Activated CD4-positive, alpha-beta T cell treated with anti-CD3 and anti-CD28 coated beads, Interleukin-2, amount 50 U/mL, for 24 hours (primary cell): ENCODE data around the gene NDST3.

Experiments used
- DNase-seq, 2 donors: peaks; one replicate each; pipeline ENCODE4 v3.0.0-alpha.2; 2020; ENCODE audit warnings: low read depth in 1 of 2, low spot score in 1 of 2

The NDST3 gene

DNA sequence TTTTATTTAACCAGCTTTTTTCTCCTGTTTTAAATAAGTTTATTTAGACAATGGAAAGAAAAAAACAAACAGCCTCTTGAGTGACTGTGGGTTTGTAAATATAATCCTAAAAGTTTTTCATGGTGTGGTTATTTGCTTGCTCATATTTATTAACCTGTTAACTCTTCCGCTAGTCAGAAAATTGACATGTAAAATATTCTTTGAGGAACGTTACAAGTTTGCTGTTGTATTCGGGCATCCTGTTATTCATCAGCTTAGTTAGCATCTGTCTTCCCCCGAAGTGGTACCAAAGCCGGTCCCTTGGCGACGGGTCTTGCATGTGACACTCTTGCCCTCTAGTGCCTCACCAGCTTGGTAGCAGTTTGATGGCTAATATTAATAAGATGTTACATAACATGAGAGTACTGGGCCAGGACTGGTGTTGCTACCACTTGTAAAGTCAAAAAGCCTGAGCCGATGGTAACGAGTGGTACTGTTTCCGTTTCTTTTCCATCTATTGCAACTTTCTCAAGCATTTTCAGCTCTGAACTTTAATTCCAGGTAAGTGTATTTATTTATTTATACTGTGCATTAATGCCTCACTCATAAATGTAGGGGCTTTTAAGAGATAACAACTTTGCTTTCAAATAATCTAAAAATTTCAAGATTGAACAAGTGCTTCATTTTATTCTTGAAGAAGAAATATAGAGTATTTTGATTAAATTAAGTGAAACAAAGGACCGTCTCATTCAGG, at the start of gene NDST3:
Gene NDST3 (plus strand): TSS at position 434 of the 733 bp plus-strand sequence. CDS start 19,425 bp downstream, outside the sequence.
- DNase-seq: no peak

DNA sequence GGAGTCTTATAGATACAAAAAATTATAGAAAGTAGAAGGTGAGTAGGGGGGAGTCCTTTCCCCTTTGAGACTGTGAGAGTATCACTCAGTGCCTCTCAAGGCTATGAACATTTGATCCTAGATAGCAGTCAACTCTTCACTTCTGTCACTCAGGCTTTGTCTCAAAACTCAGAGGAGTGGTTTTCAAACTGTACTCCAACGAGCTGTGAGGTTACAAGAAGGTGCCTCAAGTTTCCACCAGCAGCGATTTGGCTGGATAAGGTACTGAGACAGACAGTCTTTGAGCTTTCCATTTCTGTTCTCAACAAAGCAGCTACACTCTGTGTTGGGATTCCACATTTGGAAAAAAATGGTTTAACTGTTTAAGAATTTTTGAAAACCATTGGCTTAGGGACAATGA, 48.0 kb upstream of the NDST3 start:
- DNase-seq: no peak

DNA sequence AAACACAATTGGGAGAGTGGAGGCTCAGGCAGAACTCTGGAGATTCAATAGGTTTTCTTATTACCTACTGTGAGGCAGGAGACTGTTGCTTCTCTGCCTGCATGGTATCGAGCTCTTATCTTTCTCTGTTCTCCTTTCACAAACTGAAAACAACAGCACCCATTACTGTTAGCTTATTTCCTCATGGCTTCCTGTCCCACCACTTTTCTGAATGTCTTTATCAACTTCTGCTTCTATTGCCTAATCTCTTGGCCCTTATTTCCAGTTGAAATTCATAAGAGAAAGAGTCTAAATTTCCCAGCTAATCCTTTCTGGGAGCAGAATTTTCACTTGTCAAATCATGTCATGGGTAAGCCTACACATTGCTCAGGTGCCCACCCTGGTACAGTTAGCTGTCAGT, 46.8 kb upstream of the NDST3 start:
- no peak for DNase-seq

GRCh38 chr4:117996891-117997290, 37.4 kb upstream of the NDST3 start:
- DNase-seq: no peak

DNA sequence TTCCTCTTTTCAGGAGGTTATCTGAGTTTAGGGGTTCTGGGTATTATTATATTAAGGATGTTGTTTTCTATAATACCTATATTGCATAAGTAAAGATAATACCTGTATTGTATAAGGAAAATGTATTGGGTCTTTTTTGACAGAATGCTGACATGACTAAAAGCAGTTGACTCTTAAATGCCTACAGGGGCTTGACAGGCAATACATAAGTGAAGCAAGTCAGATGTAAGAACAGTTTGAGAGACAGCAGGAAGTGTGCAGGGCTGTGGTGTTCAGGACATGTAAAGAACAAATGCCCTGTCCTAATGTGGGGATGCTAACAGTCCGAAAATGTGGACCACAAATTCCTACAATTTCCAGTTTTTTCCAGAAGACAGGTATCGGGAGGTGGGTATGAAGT, 30.2 kb upstream of the NDST3 start:
- no peak for DNase-seq

DNA sequence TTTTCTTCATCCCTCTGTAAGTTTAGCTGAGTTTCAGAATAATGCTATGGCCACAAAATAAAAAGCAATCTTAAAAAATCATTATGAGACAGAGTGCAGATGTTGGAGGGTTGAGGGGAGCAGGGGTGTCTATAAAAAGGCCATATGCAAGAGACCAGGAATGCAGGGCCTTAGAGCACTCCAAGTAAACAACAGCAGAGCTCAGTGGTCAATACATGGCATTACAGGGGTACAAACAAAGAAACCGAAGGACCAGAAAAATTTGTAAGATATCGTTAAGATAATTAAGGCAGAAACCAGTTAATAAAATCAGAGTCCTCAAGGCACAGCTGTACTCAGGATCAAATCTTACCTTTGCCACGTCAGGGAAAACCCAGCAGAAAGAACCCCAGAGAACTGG, 28.4 kb upstream of the NDST3 start:
- DNase-seq: no peak

DNA sequence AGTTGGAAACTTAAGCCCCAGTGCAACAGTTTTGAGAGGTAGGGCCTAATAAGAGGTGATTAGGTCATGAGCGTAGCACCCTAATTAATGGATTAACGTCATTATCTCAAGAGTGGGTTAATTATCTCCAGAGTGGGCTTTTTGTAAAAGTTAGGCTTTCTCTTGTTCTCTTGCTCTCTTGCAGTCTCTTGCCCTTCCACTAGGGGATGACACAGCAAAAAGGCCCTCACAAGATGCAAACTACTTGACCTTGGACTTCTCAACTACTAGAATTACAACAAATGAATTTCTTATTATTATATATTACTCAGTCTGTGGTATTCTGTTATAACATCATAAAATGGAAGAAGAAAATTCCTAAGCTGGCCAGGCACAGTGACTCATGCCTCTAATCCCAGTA, 22.1 kb upstream of the NDST3 start:
- DNase-seq: no peak

DNA sequence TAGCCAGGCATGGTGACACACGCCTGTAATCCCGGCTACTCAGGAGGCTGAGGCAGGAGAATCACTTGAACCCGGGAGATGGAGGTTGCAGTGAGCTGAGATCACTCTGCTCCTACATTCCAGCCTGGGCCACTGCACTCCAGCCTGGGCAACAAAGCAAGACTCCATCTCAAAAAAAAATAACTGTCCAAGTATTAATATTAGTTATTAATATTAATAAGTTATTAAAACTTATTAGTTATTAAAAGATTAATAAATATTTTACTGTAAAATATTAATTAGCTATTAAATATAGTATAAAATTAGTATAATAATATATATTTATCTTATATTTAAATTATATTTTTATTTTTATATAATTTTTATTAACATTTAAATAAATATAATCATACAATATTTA, 19.5 kb upstream of the NDST3 start:
- DNase-seq: no peak

DNA sequence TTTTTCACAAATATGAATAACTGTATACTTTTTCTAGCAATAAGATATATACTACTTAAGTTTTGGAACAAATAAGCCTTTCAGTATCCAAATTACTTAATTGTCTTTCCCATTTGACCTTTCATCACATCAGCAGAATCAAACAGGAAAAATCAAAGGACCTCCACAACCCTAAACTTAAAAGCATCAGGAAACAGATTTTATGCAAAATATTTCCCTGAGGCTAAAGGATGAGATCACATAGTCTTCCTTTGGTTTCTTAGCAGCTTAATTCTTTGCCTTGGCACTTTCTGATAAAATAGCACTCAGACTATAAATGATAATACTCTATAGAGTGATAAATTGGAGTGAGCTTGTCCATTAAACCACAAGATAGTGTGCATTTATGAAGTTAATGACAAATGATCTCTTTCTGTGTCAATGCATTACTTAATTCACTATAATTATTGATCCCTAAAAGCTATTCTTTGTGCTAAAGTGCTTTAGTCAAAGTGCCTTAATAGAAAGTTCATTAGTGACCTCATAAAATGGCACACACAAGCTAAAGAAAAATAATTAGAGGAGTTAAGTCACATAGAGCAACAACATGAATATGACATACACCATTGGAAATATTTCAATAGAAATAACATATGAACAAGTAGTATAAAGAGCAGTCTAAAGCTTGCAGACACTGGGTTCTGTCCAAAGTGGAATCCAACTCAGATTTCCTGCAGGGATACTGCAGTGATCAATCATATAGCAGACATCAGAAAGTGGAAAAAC, 15.7 kb upstream of the NDST3 start:
- DNase-seq: no peak

DNA sequence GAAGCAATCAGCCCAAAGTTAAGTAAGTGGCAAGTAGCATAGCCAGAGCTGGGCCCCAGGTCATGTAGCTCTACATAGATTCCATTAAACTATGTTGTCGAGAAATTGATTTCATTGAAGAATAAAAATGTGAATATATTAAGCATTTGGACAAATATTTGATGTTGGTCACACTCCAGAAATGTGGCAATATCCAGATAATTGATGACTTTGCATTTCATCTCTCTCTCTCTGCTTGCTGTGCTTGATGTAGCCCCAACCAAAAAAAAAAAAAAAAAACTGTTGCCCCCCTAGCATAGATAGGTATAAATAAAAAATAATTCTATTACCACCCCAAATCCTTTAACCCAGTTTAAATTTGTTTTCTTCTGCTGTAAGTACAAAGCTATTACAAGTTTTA, 7.5 kb upstream of the NDST3 start:
- DNase-seq: no peak

- DNase-seq: no peak
Observed at GRCh38 chr4:118029224-118029623, 5.1 kb upstream of the NDST3 start.

DNA sequence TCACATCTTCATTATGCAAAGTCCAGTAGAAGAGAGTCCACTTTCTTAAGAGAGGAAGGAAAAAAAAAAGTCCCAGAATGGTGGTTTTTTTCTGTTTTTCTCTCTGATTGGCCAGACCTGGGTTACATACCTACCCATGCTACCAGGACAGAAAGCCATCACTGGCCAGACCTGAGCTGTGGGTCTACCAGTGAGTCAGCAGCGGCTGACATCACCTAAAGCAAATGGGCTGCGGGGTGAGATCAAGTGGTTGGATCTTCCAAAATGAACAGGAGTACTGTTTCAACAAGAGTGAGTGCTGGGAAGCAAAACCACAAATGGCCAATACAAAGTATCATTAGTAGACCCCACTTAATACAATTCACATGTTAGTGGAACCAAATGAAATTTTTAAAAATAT, 1.6 kb upstream of the NDST3 start:
- DNase-seq: no peak

DNA sequence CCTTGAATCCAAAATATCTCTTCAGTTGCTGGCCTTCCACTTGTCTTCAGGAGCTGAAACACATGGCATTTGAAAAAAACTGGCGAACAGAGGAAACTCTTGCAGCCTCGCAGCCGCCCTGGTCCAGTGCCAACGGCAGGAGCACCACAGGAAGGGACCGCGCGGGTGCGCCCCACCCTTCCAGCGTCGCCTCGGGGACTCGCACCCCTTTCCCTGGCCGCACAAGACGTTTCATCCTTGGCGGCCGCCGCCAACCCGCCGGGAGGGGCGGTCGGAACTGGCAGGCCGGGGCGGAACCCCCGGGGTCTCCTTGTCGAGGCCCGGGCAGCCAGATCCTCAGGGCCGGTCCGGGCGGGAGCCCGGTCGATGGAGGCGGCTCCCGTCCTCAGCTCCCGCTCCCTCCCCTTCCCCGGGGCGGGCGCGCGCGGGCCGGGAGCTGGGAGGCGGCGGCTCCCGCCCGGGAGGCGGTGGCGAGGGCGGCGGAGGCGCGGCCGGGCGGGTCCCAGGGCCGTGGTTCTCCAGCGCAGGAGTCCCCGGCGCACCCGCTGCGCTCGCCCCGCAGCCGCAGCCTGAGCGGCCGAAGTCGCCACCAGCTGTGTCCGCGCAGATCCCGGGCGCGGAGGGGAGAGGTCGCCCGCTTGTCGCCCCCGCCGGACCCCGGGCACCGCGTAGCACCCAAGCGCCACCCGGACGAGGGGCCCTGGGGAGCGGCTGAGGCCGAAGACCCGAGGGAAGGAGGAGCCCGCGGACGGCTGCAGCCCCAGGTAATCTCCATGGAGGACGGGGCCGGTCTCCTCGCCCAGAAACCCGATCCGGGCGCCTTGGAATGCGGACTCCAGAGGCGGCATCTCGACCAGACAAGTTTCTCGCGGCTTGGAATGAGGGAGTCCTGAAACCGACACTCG, 886 bp upstream of the NDST3 start:
- DNase-seq: no peak

GRCh38 chr4:118035309-118035708, 1.0 kb downstream of the NDST3 start:
- DNase-seq: no peak

- DNase-seq: no peak
Observed at GRCh38 chr4:118036336-118036735, 2.0 kb downstream of the NDST3 start.

GRCh38 chr4:118037955-118038354, 3.7 kb downstream of the NDST3 start:
- DNase-seq: no peak

- DNase-seq: no peak
Observed at GRCh38 chr4:118046323-118046722, 12.0 kb downstream of the NDST3 start.

GRCh38 chr4:118047043-118047442, 12.8 kb downstream of the NDST3 start:
- no peak for DNase-seq

DNA sequence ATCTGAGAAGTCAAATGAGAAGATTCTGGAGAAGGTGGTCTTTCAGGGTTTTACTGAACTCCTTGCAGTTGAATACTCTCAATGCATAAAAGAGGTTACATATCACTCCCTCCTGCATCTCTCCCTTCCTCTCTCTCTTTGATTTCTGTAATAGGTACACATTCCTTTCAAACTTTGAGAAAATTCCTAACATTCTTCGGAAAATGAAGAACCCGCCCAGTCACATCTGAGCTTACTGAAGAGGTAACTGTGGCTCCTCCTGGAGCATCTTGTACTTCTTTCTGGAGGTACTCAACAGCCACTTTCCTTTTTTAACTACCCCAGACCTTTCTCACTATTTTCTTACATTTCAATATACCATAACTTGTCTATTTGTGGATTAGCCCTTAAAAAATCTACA, 24.7 kb downstream of the NDST3 start:
- no peak for DNase-seq

GRCh38 chr4:118059397-118059796, 25.1 kb downstream of the NDST3 start:
- DNase-seq: no peak

DNA sequence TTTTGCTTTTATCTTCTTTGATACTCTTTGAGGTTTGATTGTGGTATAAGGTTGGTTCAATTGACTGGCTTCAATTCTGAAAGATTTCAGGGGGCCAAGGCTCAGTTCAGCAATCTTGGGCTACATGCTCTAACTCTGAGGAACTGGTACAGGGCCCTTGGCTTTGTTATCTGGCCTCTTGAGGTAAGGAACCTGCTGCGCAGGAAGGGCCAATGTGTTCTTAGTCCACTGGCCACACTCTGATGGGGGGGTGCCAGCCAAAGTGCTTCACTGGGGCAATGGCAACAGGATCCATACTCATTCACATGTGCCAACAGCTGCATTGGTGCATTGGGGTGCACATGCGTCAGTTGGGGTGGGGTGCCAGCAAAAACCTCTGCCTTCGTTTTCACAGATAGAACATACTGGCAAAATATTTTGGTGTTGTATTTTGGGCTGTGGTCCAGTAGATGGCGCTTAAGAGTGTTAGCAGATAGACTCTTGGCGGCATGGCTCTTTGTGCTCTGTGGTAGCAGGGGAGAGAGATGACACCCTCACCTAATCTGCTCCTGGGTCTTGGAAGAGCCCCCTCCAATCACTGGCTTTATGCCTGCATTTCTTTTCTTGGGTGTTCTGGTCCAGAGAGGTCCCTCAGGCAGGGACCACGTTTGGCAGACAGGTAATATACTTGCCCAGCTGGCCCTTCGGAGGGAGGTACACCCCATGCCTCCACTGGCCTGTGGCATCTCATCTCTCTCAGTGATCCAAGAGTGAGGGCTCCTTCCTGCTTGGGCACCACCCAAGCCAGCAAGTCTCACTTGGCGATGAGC, 42.9 kb downstream of the NDST3 start:
- DNase-seq: no peak
